SK-N-SH (cell line): ENCODE measurements around the gene SEZ6L2. TPM values are rescaled to one million over a fixed set of nuclear protein-coding genes. Genes with fewer than 3 reads are reported as not detected.

ENCODE experiments used
- CTCF ChIA-PET: fragments of 300-600, 350-600 bp; formaldehyde crosslinking; extraction: SDS; loops from one replicate; lab custom pipeline; 2021; lab: Yijun Ruan, JAX
- POLR2A ChIA-PET: fragments of 350-600 bp; sonication (Branson Sonifier 250); formaldehyde crosslinking; extraction: SDS; loops from one replicate; lab custom pipeline; 2020; ENCODE audit warnings: antibody characterized with exemption, inconsistent platforms; lab: Yijun Ruan, JAX
- DNase-seq: peaks from one replicate; pipeline ENCODE4 v3.0.0; 2012
- H2AFZ ChIP-seq: fragments of 200-600 bp; sonication (generic); 2 replicates; pipeline ENCODE4 v1.8.1; 2016; ENCODE audit warnings: antibody characterized with exemption, mild to moderate bottlenecking, low read depth
- H3F3A ChIP-seq: fragments of 200-600 bp; sonication (generic); replicated peaks from 2 replicates; pipeline ENCODE3; 2016; ENCODE audit warnings: antibody characterized with exemption, mild to moderate bottlenecking; ENCODE audit not compliant: insufficient read depth
- H3K27ac ChIP-seq, 2 experiments: fragments of 200-500 bp in 1 of 2; fragments of 200-600 bp in 1 of 2; sonication (Bioruptor generic) in 1 of 2; sonication (generic), shearing (Covaris generic) in 1 of 2; 2 replicates each; pipeline versions ENCODE4 v1.5.1 to v1.6.1; 2014 to 2016; ENCODE audit warnings: low read depth in 2 of 2, inconsistent platforms in 1 of 2, low read length in 1 of 2, mild to moderate bottlenecking in 1 of 2, mixed read lengths in 1 of 2
- H3K27me3 ChIP-seq: fragments of 200-600 bp; sonication (generic), shearing (Covaris generic); 2 replicates; pipeline ENCODE4 v1.6.1; 2016; ENCODE audit warnings: mixed run types; ENCODE audit not compliant: insufficient read depth
- H3K36me3 ChIP-seq, 2 experiments: fragments of 200-500 bp in 1 of 2; fragments of 200-600 bp in 1 of 2; sonication (Bioruptor generic) in 1 of 2; sonication (generic) in 1 of 2; replicated peaks in 1 of 2; 2 replicates each; pipeline versions ENCODE3 to v1.5.1; 2014 to 2016; ENCODE audit warnings: low read length in 1 of 2, mild to moderate bottlenecking in 1 of 2; ENCODE audit not compliant: insufficient read depth in 2 of 2, control insufficient read depth in 1 of 2
- H3K4me1 ChIP-seq, 2 experiments: fragments of 200-500 bp in 1 of 2; fragments of 200-600 bp in 1 of 2; sonication (Bioruptor generic) in 1 of 2; sonication (generic), shearing (Covaris generic) in 1 of 2; 2 replicates each; pipeline versions ENCODE4 v1.5.1 to v1.6.1; 2014 to 2016; ENCODE audit warnings: low read depth in 1 of 2, low read length in 1 of 2, mixed run types in 1 of 2; ENCODE audit not compliant: insufficient read depth in 2 of 2, control insufficient read depth in 1 of 2
- H3K4me2 ChIP-seq: fragments of 200-600 bp; sonication (generic), shearing (Covaris generic); 2 replicates; pipeline ENCODE4 v1.6.1; 2017; ENCODE audit warnings: mixed run types
- H3K4me3 ChIP-seq, 2 experiments: fragments of 200-500 bp in 1 of 2; fragments of 200-600 bp in 1 of 2; sonication (Bioruptor generic) in 1 of 2; sonication (generic), shearing (Covaris generic) in 1 of 2; 2 replicates each; pipeline versions ENCODE4 v1.5.1 to v1.8.1; 2014 to 2016; ENCODE audit warnings: low read depth in 2 of 2, inconsistent platforms in 1 of 2, low read length in 1 of 2, mild to moderate bottlenecking in 1 of 2, mixed read lengths in 1 of 2, moderate library complexity in 1 of 2
- H3K79me2 ChIP-seq: fragments of 200-600 bp; sonication (generic); 2 replicates; pipeline ENCODE4 v1.8.1; 2017; ENCODE audit warnings: mild to moderate bottlenecking; ENCODE audit not compliant: insufficient read depth
- H3K9ac ChIP-seq: fragments of 200-600 bp; sonication (generic); 2 replicates; pipeline ENCODE4 v1.6.1; 2017; ENCODE audit warnings: mixed run types
- H3K9me2 ChIP-seq: fragments of 200-600 bp; sonication (generic); 2 replicates; pipeline ENCODE4 v1.6.1; 2017; ENCODE audit warnings: mixed run types
- H3K9me3 ChIP-seq: fragments of 200-600 bp; sonication (generic); 2 replicates; pipeline ENCODE4 v1.6.1; 2017; ENCODE audit warnings: mixed run types, mild to moderate bottlenecking, moderate library complexity
- H4K20me1 ChIP-seq: fragments of 200-600 bp; sonication (generic); 2 replicates; pipeline ENCODE4 v1.6.1; 2017; ENCODE audit warnings: mild to moderate bottlenecking, mixed run types; ENCODE audit not compliant: insufficient read depth
- EZH2phosphoT487 ChIP-seq: fragments of 200-600 bp; sonication (generic); IDR thresholded peaks from 2 replicates; pipeline ENCODE4 v1.6.1; 2017; ENCODE audit warnings: low read depth, mixed run types, mild to moderate bottlenecking, antibody characterized with exemption, moderate library complexity, borderline replicate concordance
- FOSL2 ChIP-seq: IDR thresholded peaks from 2 replicates; pipeline ENCODE4 v1.4.0; 2012; ENCODE audit warnings: low read depth, mild to moderate bottlenecking, moderate library complexity, borderline replicate concordance
- FOXM1 ChIP-seq: IDR thresholded peaks from 2 replicates; pipeline ENCODE4 v1.4.0; 2012; ENCODE audit warnings: low read depth, mild to moderate bottlenecking
- IRF3 ChIP-seq: fragments of 150-350 bp; IDR thresholded peaks from 2 replicates; pipeline ENCODE4 v1.6.1; 2016; ENCODE audit warnings: mild to moderate bottlenecking, low read depth, low read length
- JUND ChIP-seq: IDR thresholded peaks from 2 replicates; pipeline ENCODE4 v1.4.0; 2012
- MEF2A ChIP-seq: IDR thresholded peaks from 2 replicates; pipeline ENCODE4 v1.4.0; 2012; ENCODE audit warnings: low read depth, borderline replicate concordance
- NFIC ChIP-seq: IDR thresholded peaks from 2 replicates; pipeline ENCODE4 v1.4.0; 2012; ENCODE audit warnings: borderline replicate concordance
- NRF1 ChIP-seq: IDR thresholded peaks from 2 replicates; pipeline ENCODE4 v1.6.1; 2012; ENCODE audit warnings: low read depth, mild to moderate bottlenecking, low read length
- PBX3 ChIP-seq: IDR thresholded peaks from 2 replicates; pipeline ENCODE4; 2012
- POLR2AphosphoS5 ChIP-seq: IDR thresholded peaks from 2 replicates; pipeline ENCODE4 v1.6.1; 2012; ENCODE audit warnings: low read depth, low read length
- RCOR1 ChIP-seq: fragments of 150-350 bp; IDR thresholded peaks from 2 replicates; pipeline ENCODE4 v1.6.1; 2017; ENCODE audit warnings: antibody characterized with exemption, low read length
- REST ChIP-seq: IDR thresholded peaks from 2 replicates; pipeline ENCODE4 v1.6.1; 2012; ENCODE audit warnings: mild to moderate bottlenecking, low read depth, low read length, moderate library complexity
- SMC3 ChIP-seq: IDR thresholded peaks from 2 replicates; pipeline ENCODE4 v1.6.1; 2012; ENCODE audit warnings: low read depth, low read length, improper control_type of control experiment
- TAF1 ChIP-seq: IDR thresholded peaks from 2 replicates; pipeline ENCODE4 v1.6.1; 2012; ENCODE audit warnings: low read depth, mild to moderate bottlenecking, low read length, moderate library complexity, borderline replicate concordance
- TEAD4 ChIP-seq: IDR thresholded peaks from 2 replicates; pipeline ENCODE4 v1.4.0; 2012; ENCODE audit warnings: mild to moderate bottlenecking, borderline replicate concordance; ENCODE audit not compliant: insufficient read depth
- USF1 ChIP-seq: IDR thresholded peaks from 2 replicates; pipeline ENCODE4 v1.4.0; 2012; ENCODE audit warnings: low read depth, borderline replicate concordance
- ZBTB33 ChIP-seq: IDR thresholded peaks from 2 replicates; pipeline ENCODE4 v1.4.0; 2012; ENCODE audit warnings: low read depth, borderline replicate concordance
- WGBS: methylation state at CpG from one replicate; pipeline ENCODE4 v1.1.6; 2017; ENCODE audit warnings: low lambda C conversion rate; 5-methylcytosine and 5-hydroxymethylcytosine counted together
- polyA plus RNA-seq, 3 experiments: library from polyadenylated mRNA; depleted of rRNA; stranded (reverse); fragments of >200 nt; gene quantifications; 2 replicates each; pipeline ENCODE4 v1.2.3, GENCODE V29; 2012

SEZ6L2 gene
- polyA plus RNA-seq, 1 of the 3 experiments (the other 2 are of a cell fraction) = 59.8 TPM

GRCh38 chr16:29858149-29858849, 41.1 kb downstream of the SEZ6L2 start:
- no peaks in the 10 kb centered on the region for H4K20me1 ChIP-seq
- no peaks in the 10 kb centered on the region for H3K9me3 ChIP-seq
- H3K4me1 ChIP-seq = peaks cover 0 to 26% of the 10 kb centered on the region in 2 experiments; a peak in 1 of 4 replicates
- H3K4me3 ChIP-seq = no peak overlapping the region
- WGBS = 95% methylated on average over 7 of the region's 10 CpGs
- POLR2A ChIA-PET = no interaction called here
- DNase-seq = no peak
- no peaks in the 10 kb centered on the region for H3K27me3 ChIP-seq
- H3F3A ChIP-seq = peaks cover 11% of the 10 kb centered on the region
- H3K27ac ChIP-seq = no peak overlapping the region
- no peak overlapping the region for H2AFZ ChIP-seq
- no peak overlapping the region for H3K4me2 ChIP-seq
- peaks cover 18% of the 10 kb centered on the region for H3K79me2 ChIP-seq
- no peaks in the 10 kb centered on the region for H3K9me2 ChIP-seq
- no peak overlapping the region for H3K9ac ChIP-seq
- CTCF ChIA-PET = interaction anchor here (2.1 kb wide), 1 partner anchor 10 kb away, joined by 20 read pairs; no protein-coding TSS in a partner anchor
- TF ChIP-seq REST (no peak), JUND (no peak), NRF1 (no peak), USF1 (no peak), SMC3 (no peak), ZBTB33 (no peak), FOXM1 (no peak), EZH2phosphoT487 (no peak), TEAD4 (no peak), MEF2A (no peak), POLR2AphosphoS5 (no peak), PBX3 (no peak), IRF3 (no peak), NFIC (no peak), TAF1 (no peak), RCOR1 (no peak), FOSL2 (no peak)
- peaks cover 5 to 14% of the 10 kb centered on the region in 2 experiments for H3K36me3 ChIP-seq
